GM19438 (cell line): ENCODE measurements around the gene MTG2.

Experiments
- ATAC-seq: cut with Tn5 transposase; IDR thresholded peaks from one replicate; pipeline ENCODE4 v1.9.1; 2021; ENCODE audit warnings: low read depth; ENCODE audit not compliant: unreplicated experiment

Gene MTG2

GRCh38 chr20:62216636-62217566, 34.1 kb downstream of the MTG2 start:
- no peak for ATAC-seq

GRCh38 chr20:62217913-62218773, 35.3 kb downstream of the MTG2 start:
- ATAC-seq = no peak

- no peak for ATAC-seq
Measured at GRCh38 chr20:62219101-62219991, 36.5 kb downstream of the MTG2 start.

GRCh38 chr20:62219992-62220665, 37.3 kb downstream of the MTG2 start, which contains the start of gene HRH3:
HRH3 (minus strand) TSS chr20:62220278; CDS start chr20:62219970, 308 bp downstream.
- ATAC-seq = no peak

- no peak for ATAC-seq
Measured at GRCh38 chr20:62220666-62221568, 38.1 kb downstream of the MTG2 start.

- ATAC-seq = no peak
Measured at GRCh38 chr20:62222266-62222850, 39.5 kb downstream of the MTG2 start.

- no peak for ATAC-seq
Measured at GRCh38 chr20:62222972-62223371, 40.1 kb downstream of the MTG2 start.

- ATAC-seq = no peak
Measured at GRCh38 chr20:62223571-62223970, 40.7 kb downstream of the MTG2 start.

- ATAC-seq = no peak
Measured at GRCh38 chr20:62224113-62224855, 41.5 kb downstream of the MTG2 start.

- no peak for ATAC-seq
Measured at GRCh38 chr20:62225026-62225425, 42.2 kb downstream of the MTG2 start.

- no peak for ATAC-seq
Measured at GRCh38 chr20:62225820-62226635, 43.2 kb downstream of the MTG2 start.

- ATAC-seq = no peak
Measured at GRCh38 chr20:62226707-62227590, 44.1 kb downstream of the MTG2 start.

GRCh38 chr20:62227591-62227976, 44.8 kb downstream of the MTG2 start:
- no peak for ATAC-seq

GRCh38 chr20:62227977-62228958, 45.4 kb downstream of the MTG2 start:
- ATAC-seq = no peak
